T-cell (primary cell): Measurements from ENCODE around the gene RGS3. TPM values are rescaled to one million over a fixed set of nuclear protein-coding genes. Genes with fewer than 3 reads are reported as not detected.

Experiments
- ATAC-seq, 4 experiments: fragments of 200-7000 bp in 3 of 4; fragments of 150-1000 bp in 1 of 4; cut with Tn5 transposase; replicated peaks in 1 of 4; 1 replicate in 3 of 4; 2 replicates in 1 of 4; pipeline ENCODE4 v1.10.0; 2021; ENCODE audit warnings: moderate library complexity in 3 of 4, mild to moderate bottlenecking in 2 of 4, moderate number of reproducible peaks in 1 of 4
- CTCF ChIA-PET, 2 donors: fragments of 300-600 bp; sonication (Branson Sonifier 250); formaldehyde crosslinking; loops; one replicate each; lab custom pipeline; 2022; ENCODE audit warnings: antibody characterized with exemption in 2 of 2; lab: Charles Lee
- POLR2A ChIA-PET, 2 donors: fragments of 300-600 bp; sonication (Branson Sonifier 250); formaldehyde crosslinking; loops; one replicate each; lab custom pipeline; 2022; ENCODE audit warnings: antibody characterized with exemption in 2 of 2; lab: Charles Lee
- DNase-seq, 35 experiments: peaks; one replicate each; pipeline versions ENCODE4 v3.0.0 to v3.0.0-alpha.2; 2013 to 2023
- H3K27ac ChIP-seq: one replicate; pipeline ENCODE4 v1.5.1; 2013; ENCODE audit warnings: low read length
- H3K27me3 ChIP-seq, 2 experiments: replicated peaks in 1 of 2; 1 replicate in 1 of 2; 2 replicates in 1 of 2; pipeline versions ENCODE4 v1.6.1 to v1.7.0; 2013; ENCODE audit warnings: low read length in 1 of 2, mixed read lengths in 1 of 2; ENCODE audit not compliant: control insufficient read depth in 2 of 2, insufficient read depth in 2 of 2; ENCODE audit errors: extremely low read depth in 1 of 2
- H3K36me3 ChIP-seq, 2 donors: 1 replicate in 1 of 2; 2 replicates in 1 of 2; pipeline versions ENCODE4 v1.6.1 to v1.7.0; 2013; ENCODE audit warnings: low read length in 1 of 2; ENCODE audit not compliant: control insufficient read depth in 2 of 2, insufficient read depth in 1 of 2; ENCODE audit errors: extremely low read depth in 1 of 2
- H3K4me1 ChIP-seq, 2 experiments: 1 replicate in 1 of 2; 2 replicates in 1 of 2; pipeline versions ENCODE4 v1.6.1 to v1.7.0; 2013; ENCODE audit warnings: low read length in 2 of 2, mixed read lengths in 1 of 2; ENCODE audit not compliant: insufficient read depth in 2 of 2, control insufficient read depth in 1 of 2; ENCODE audit errors: extremely low read depth in 1 of 2
- H3K4me3 ChIP-seq, 2 donors: 1 replicate in 1 of 2; 2 replicates in 1 of 2; pipeline versions ENCODE4 v1.5.1 to v1.7.0; 2013; ENCODE audit warnings: mild to moderate bottlenecking in 2 of 2, low read length in 1 of 2, moderate library complexity in 1 of 2; ENCODE audit not compliant: control insufficient read depth in 1 of 2; ENCODE audit errors: extremely low read depth in 1 of 2
- H3K9me3 ChIP-seq: 2 replicates; pipeline ENCODE4 v1.7.0; 2013
- H3K27ac Mint-ChIP-seq, 2 donors: one replicate each; pipeline ENCODE4 v1.8.0; 2020 to 2021; ENCODE audit warnings: mild to moderate bottlenecking in 2 of 2, mixed read lengths in 2 of 2
- H3K27me3 Mint-ChIP-seq, 2 donors: one replicate each; pipeline ENCODE4 v1.8.0; 2021 to 2022; ENCODE audit warnings: mixed read lengths in 2 of 2
- H3K36me3 Mint-ChIP-seq: one replicate; pipeline ENCODE4 v1.8.0; 2021; ENCODE audit warnings: mixed read lengths
- H3K4me1 Mint-ChIP-seq, 3 donors: one replicate each; pipeline ENCODE4 v1.8.0; 2020 to 2022; ENCODE audit warnings: mixed read lengths in 3 of 3, mild to moderate bottlenecking in 1 of 3
- H3K4me3 Mint-ChIP-seq, 3 donors: one replicate each; pipeline ENCODE4 v1.8.0; 2020 to 2022; ENCODE audit warnings: mild to moderate bottlenecking in 3 of 3, mixed read lengths in 3 of 3, moderate library complexity in 3 of 3
- H3K9me3 Mint-ChIP-seq, 3 donors: one replicate each; pipeline ENCODE4 v1.8.0; 2020 to 2022; ENCODE audit warnings: mixed read lengths in 3 of 3
- WGBS: methylation state at CpG from one replicate; pipeline ENCODE4 v1.1.5; 2013; ENCODE audit warnings: missing lambda C conversion rate; ENCODE audit not compliant: insufficient coverage; 5-methylcytosine and 5-hydroxymethylcytosine counted together
- total RNA-seq, 35 experiments: library from RNA in 6 of 35; stranded (reverse) in 6 of 35; fragments of 120-200 nt in 1 of 35; gene quantifications; one replicate each; pipeline versions ENCODE4 v1.2.1 to v1.2.4 and lab custom pipeline; 2013 to 2026

Gene RGS3
- total RNA-seq, 5 donors from 2014 or later (not counting 1 experiment from before 2014, with no cell fraction given), result 15.9 to 36.5 (median 24.9) TPM

DNA sequence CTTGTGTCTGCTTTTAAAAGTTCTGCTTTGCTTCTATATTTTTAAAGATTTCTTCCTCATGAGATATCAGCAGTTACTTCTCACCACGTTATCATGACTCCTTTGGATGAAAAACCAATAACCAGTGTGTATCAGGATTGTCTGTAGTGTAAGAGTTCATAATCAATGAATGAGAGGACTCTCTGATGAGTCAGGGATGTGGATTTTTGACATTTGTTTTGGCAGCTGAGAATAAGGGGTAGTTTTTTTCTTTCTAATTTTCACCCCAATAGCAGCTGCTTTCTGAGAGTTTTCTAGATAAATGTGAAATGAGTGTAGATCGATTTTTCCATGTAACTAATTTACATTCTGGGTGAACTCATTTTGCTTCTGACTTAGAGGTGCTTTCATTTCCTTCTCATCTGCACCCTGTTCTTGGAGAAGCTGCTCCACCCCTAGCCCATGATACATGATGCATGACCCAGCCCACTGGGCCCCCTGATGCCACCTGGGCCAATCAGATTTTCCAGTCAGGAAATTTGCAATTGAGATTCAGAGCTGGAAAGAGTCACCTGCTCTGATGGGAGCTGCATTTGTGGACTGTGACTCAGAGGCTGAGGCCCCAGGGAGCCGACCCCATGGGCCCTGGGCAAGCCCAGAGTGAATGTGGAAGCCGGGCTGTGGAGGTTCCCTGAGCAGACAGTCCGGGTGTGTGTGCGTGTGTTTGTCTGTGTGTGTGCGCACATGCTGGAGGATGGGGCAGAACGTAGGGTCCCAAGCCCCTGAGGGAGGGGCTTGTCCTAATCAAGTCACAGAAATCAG, 159.3 kb downstream of the RGS3 start:
- H3K27me3 ChIP-seq, result peaks cover 0 to 29% of the 10 kb centered on the region in 2 experiments
- H3K9me3 ChIP-seq, result no peaks in the 10 kb centered on the region
- no peak overlapping the region for H3K27ac ChIP-seq
- ATAC-seq (no peak), DNase-seq (peak in 1 of 35 experiments; percentile 16)
- ChIA-PET CTCF (no interaction called here), POLR2A (interaction anchor here in 1 of 2 donors (0.5 kb wide), 1 partner anchor 99 kb away, joined by 3 read pairs; no protein-coding TSS in a partner anchor)
- Mint-ChIP-seq H3K4me1 (peaks cover 0 to 2% (median 0%) of the 10 kb centered on the region in 3 donors), H3K36me3 (no peaks in the 10 kb centered on the region), H3K27me3 (peaks cover 0 to 8% of the 10 kb centered on the region in 2 donors), H3K4me3 (no peak overlapping the region), H3K9me3 (no peaks in the 10 kb centered on the region), H3K27ac (no peak overlapping the region)
- no peaks in the 10 kb centered on the region for H3K4me1 ChIP-seq
- H3K36me3 ChIP-seq, result no peaks in the 10 kb centered on the region
- no peak overlapping the region for H3K4me3 ChIP-seq
- 70% methylated on average over 6 of the region's 8 CpGs for WGBS

DNA sequence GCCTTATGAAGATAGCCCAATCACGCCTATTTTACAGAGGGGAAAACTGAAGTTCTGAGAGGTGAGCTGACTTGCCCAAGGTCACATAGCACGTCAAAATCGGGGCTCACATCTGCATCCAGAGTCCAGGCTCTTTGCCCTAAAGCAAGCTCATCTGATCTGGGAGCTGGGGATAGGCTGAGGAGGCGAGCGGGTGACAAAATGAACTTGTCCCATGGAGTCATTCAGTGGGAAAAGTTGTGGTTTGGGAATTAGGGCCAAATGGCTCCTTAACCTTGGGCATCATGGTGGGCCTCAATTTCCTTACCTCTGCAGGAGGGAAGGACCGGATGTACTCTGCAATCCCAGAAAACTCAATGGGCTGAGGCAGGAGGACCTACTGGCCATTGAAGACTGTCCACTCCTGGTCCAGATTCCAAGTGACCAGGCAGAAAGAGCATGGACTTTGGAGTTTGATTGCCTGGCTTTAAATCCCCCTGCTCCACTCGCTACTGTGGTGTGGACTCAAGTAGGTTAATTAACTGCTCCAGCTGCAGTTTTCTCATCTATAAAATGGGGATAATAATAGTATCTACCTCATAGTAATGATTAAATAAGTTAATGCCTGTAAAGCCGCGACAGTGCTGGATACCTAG, 160.4 kb downstream of the RGS3 start:
- Histone ChIP-seq H3K4me3 (no peak overlapping the region), H3K36me3 (no peaks in the 10 kb centered on the region), H3K27ac (no peak overlapping the region), H3K4me1 (no peaks in the 10 kb centered on the region), H3K27me3 (peaks cover 0 to 29% of the 10 kb centered on the region in 2 experiments), H3K9me3 (no peaks in the 10 kb centered on the region)
- ChIA-PET POLR2A (no interaction called here), CTCF (no interaction called here)
- peak in 1 of 35 experiments; percentile 9 for DNase-seq
- no peaks in the 10 kb centered on the region for H3K36me3 Mint-ChIP-seq
- H3K27me3 Mint-ChIP-seq, result peaks cover 5 to 9% of the 10 kb centered on the region in 2 donors
- no peaks in the 10 kb centered on the region for H3K9me3 Mint-ChIP-seq
- WGBS, result 93% methylated on average over 5 of the region's 9 CpGs
- H3K27ac Mint-ChIP-seq, result no peak overlapping the region
- ATAC-seq, result no peak
- H3K4me1 Mint-ChIP-seq, result peaks cover 0 to 2% (median 0%) of the 10 kb centered on the region in 3 donors
- H3K4me3 Mint-ChIP-seq, result no peak overlapping the region

DNA sequence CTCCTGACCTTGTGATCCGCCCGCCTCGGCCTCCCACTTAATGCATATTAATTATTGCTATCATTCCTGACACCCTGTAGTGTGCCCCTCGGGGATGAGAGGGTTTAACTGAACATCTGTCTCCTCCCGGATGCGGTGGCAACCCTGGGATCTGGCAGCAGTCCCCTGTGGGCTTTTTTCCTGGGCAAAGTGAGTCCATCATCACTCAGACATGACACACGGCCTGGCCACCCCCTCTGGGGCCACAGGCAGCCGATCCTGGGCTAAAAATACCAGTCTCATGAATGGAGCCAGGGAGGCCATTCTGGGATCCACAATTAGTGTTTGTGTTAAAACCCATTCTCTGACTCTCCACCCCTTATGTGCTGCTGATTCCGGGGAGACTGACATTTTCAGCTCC, 161.2 kb downstream of the RGS3 start:
- Histone ChIP-seq H3K27me3 (peaks cover 0 to 26% of the 10 kb centered on the region in 2 experiments), H3K4me1 (no peaks in the 10 kb centered on the region), H3K36me3 (no peaks in the 10 kb centered on the region), H3K27ac (no peak overlapping the region), H3K9me3 (no peaks in the 10 kb centered on the region), H3K4me3 (no peak overlapping the region)
- peaks cover 0 to 2% (median 0%) of the 10 kb centered on the region in 3 donors for H3K4me1 Mint-ChIP-seq
- DNase-seq (peak in 1 of 35 experiments; percentile 19), ATAC-seq (no peak)
- no peaks in the 10 kb centered on the region for H3K36me3 Mint-ChIP-seq
- ChIA-PET POLR2A (no interaction called here), CTCF (no interaction called here)
- H3K27ac Mint-ChIP-seq, result no peak overlapping the region
- no peaks in the 10 kb centered on the region for H3K9me3 Mint-ChIP-seq
- no peak overlapping the region for H3K4me3 Mint-ChIP-seq
- peaks cover 5 to 7% of the 10 kb centered on the region in 2 donors for H3K27me3 Mint-ChIP-seq
- 62% methylated on average over 3 of the region's 9 CpGs for WGBS

DNA sequence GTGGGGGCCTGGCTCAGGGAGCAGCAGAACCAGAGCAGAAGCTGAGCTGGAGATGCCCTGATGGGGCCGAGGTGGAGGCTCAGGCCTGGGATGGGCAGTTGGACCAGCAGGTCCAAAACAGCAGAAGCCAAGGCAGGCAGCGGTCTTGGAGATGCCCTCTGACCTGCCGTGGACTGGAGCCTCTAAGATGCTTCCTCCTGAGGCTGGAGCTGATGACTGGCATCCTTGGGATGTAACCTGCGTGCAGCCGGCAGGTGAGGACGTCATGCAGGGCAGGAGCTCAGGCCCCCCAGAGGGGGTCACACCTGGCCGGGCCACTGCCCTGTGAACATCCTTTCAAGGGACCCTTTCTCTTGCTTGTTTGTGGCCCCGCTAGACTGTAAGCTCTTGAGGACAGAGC, 162.0 kb downstream of the RGS3 start:
- Mint-ChIP-seq H3K36me3 (no peaks in the 10 kb centered on the region), H3K27ac (no peak overlapping the region), H3K9me3 (no peaks in the 10 kb centered on the region), H3K27me3 (peaks cover 5% of the 10 kb centered on the region in 2 donors), H3K4me1 (no peaks in the 10 kb centered on the region), H3K4me3 (no peak overlapping the region)
- WGBS, result 83% methylated on average over 8 of the region's 8 CpGs
- no peaks in the 10 kb centered on the region for H3K4me1 ChIP-seq
- peak in 1 of 35 experiments; percentile 16 for DNase-seq
- H3K27ac ChIP-seq, result no peak overlapping the region
- H3K9me3 ChIP-seq, result no peaks in the 10 kb centered on the region
- peaks cover 0 to 18% of the 10 kb centered on the region in 2 experiments for H3K27me3 ChIP-seq
- POLR2A ChIA-PET, result no interaction called here
- ATAC-seq, result no peak
- CTCF ChIA-PET, result no interaction called here
- no peak overlapping the region for H3K4me3 ChIP-seq
- no peaks in the 10 kb centered on the region for H3K36me3 ChIP-seq

DNA sequence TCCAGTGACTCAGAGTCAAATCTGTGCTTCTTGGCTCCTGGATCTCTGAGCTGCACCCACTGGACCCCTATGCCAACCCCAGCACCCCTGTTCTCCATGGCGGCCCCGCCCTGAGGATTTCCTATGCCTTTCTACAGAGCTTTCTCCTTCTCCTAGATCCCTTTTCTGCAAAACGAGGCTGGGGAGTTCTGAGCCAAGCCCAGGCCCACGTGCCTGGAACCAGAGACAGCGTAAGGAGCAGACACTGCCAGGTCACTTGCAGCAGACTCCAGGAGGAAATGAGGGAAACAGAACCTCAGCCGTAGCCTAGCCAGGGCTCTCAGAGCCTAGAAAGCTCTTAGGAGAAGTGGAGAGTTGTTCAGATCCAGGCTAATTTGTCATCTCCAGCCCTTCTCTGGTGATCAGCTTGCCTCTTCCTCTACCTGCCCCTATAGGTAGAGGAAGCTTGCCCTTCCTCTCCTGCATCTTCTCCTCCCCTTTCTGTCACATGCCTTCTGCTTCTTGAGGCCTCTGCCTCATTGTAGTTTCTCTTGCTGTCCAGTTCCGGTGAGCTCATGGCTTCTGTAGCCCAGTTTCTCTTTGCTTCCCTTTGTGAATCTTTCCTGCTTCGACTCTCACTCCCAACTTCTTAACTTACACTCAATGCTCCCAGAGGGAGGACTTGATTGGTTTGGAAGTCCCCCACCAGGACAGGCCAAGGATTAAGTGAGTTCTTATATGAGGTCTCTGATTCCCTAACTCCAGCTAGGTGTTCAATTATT, 163.4 kb downstream of the RGS3 start:
- Mint-ChIP-seq H3K36me3 (no peaks in the 10 kb centered on the region), H3K27ac (no peak overlapping the region), H3K4me1 (no peaks in the 10 kb centered on the region), H3K27me3 (peaks cover 5 to 9% of the 10 kb centered on the region in 2 donors), H3K4me3 (no peak overlapping the region), H3K9me3 (no peaks in the 10 kb centered on the region)
- no peak overlapping the region for H3K27ac ChIP-seq
- WGBS, result 81% methylated on average over 5 of the region's 8 CpGs
- ATAC-seq (no peak), DNase-seq (peak in 1 of 35 experiments; percentile 14)
- H3K36me3 ChIP-seq, result no peaks in the 10 kb centered on the region
- ChIA-PET CTCF (no interaction called here), POLR2A (interaction anchor here in 1 of 2 donors (0.5 kb wide), 1 partner anchor 1312 kb away, joined by 3 read pairs; no protein-coding TSS in a partner anchor)
- peaks cover 0 to 16% of the 10 kb centered on the region in 2 experiments for H3K27me3 ChIP-seq
- H3K4me3 ChIP-seq, result no peak overlapping the region
- H3K9me3 ChIP-seq, result no peaks in the 10 kb centered on the region
- H3K4me1 ChIP-seq, result no peaks in the 10 kb centered on the region

DNA sequence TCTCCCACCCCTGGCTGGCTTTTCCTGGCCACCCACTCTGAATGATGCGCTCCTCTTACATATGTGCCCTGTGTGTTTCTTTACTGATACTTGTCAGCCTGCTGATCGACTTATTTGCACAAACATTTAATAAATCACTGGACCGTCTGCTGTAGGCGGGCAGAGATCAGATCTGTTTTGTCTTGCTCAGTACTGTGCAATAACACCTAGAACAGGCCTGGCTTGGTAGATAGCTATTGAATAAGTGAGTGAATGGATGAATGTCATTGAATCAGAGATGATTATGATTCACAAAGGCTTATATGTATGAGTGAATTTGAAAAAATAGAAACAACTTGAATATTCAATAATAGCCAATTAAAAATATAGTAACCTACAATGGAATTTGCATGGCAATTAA, 165.1 kb downstream of the RGS3 start:
- Mint-ChIP-seq H3K4me3 (no peak overlapping the region), H3K36me3 (no peaks in the 10 kb centered on the region), H3K4me1 (no peaks in the 10 kb centered on the region), H3K27me3 (peaks cover 5 to 16% of the 10 kb centered on the region in 2 donors), H3K9me3 (no peaks in the 10 kb centered on the region), H3K27ac (no peak overlapping the region)
- 100% methylated on average over 1 of the region's 4 CpGs for WGBS
- no peaks in the 10 kb centered on the region for H3K4me1 ChIP-seq
- ChIA-PET POLR2A (no interaction called here), CTCF (no interaction called here)
- H3K27ac ChIP-seq, result no peak overlapping the region
- peaks cover 0 to 24% of the 10 kb centered on the region in 2 experiments for H3K27me3 ChIP-seq
- no peak overlapping the region for H3K4me3 ChIP-seq
- H3K36me3 ChIP-seq, result no peaks in the 10 kb centered on the region
- no peak for ATAC-seq
- DNase-seq, result no peak
- H3K9me3 ChIP-seq, result no peaks in the 10 kb centered on the region
